ENCODE data around the gene TIMM22. TPM values are rescaled to one million over a fixed set of nuclear protein-coding genes. Genes with fewer than 3 reads are reported as not detected.
A peak's percentile ranks its signal among the peaks of the same experiment; 100 is the strongest.

The TIMM22 gene
- total and polyA plus RNA-seq, 4 donors = 7.2 to 12.2 (median 9.9) TPM

- ATAC-seq (ENCODE audit: insufficient read depth, low FRiP score) = peak; percentile 19
- Histone ChIP-seq H3K9me3 (ENCODE audit: control insufficient read depth in 4 of 4, insufficient read depth in 3 of 4, low read length in 3 of 4) (no peaks in the 10 kb centered on the region), H3K4me3 (no peak overlapping the region), H3K9ac (ENCODE audit: insufficient read depth in 1 of 2, low read length in 2 of 2) (no peak overlapping the region), H3K27ac (ENCODE audit: low read depth in 1 of 2, low read length in 1 of 2) (no peak overlapping the region), H3K4me1 (ENCODE audit: control insufficient read depth in 5 of 5, insufficient read depth in 5 of 5, low read length in 5 of 5) (no peaks in the 10 kb centered on the region), H3K36me3 (ENCODE audit: control insufficient read depth in 4 of 4, insufficient read depth in 4 of 4, low read length in 4 of 4) (no peaks in the 10 kb centered on the region), H3K27me3 (ENCODE audit: control insufficient read depth in 3 of 3, insufficient read depth in 3 of 3, low read length in 2 of 3) (no peaks in the 10 kb centered on the region)
- TF ChIP-seq CTCF (IDR thresholded peaks at IDR 0.05; ENCODE audit: control extremely low read depth, extremely low read depth) = no peak
- 90% methylated on average over 6 of the region's 6 CpGs for WGBS, 2 donors
- no peak for DNase-seq
Measured at GRCh38 chr17:986322-986929, 10.5 kb upstream of the TIMM22 start.

GRCh38 chr17:987931-988330 is 9.0 kb upstream of the TIMM22 start:
- no peaks in the 10 kb centered on the region for H3K9me3 ChIP-seq (ENCODE audit: control insufficient read depth in 4 of 4, insufficient read depth in 3 of 4, low read length in 3 of 4)
- H3K4me3 ChIP-seq = no peak overlapping the region
- WGBS, 2 donors = 94 to 95% methylated on average over 15 of the region's 15 CpGs
- DNase-seq = no peak
- H3K4me1 ChIP-seq (ENCODE audit: control insufficient read depth in 5 of 5, insufficient read depth in 5 of 5, low read length in 5 of 5) = no peaks in the 10 kb centered on the region
- ATAC-seq (ENCODE audit: insufficient read depth, low FRiP score) = no peak
- no peak overlapping the region for H3K9ac ChIP-seq (ENCODE audit: insufficient read depth in 1 of 2, low read length in 2 of 2)
- H3K27ac ChIP-seq (ENCODE audit: low read depth in 1 of 2, low read length in 1 of 2) = no peak overlapping the region
- no peaks in the 10 kb centered on the region for H3K27me3 ChIP-seq (ENCODE audit: control insufficient read depth in 3 of 3, insufficient read depth in 3 of 3, low read length in 2 of 3)
- no peak for TF ChIP-seq CTCF (IDR thresholded peaks at IDR 0.05; ENCODE audit: control extremely low read depth, extremely low read depth)
- no peaks in the 10 kb centered on the region for H3K36me3 ChIP-seq (ENCODE audit: control insufficient read depth in 4 of 4, insufficient read depth in 4 of 4, low read length in 4 of 4)

GRCh38 chr17:988561-988960 is 8.4 kb upstream of the TIMM22 start:
- no peak for DNase-seq
- WGBS, 2 donors = 88 to 91% methylated on average over 11 of the region's 11 CpGs
- no peaks in the 10 kb centered on the region for H3K27me3 ChIP-seq (ENCODE audit: control insufficient read depth in 3 of 3, insufficient read depth in 3 of 3, low read length in 2 of 3)

More at GRCh38 chr17:988561-988960, 8.4 kb upstream of the TIMM22 start:
- no peak overlapping the region for H3K9ac ChIP-seq (ENCODE audit: insufficient read depth in 1 of 2, low read length in 2 of 2)
- no peak for ATAC-seq (ENCODE audit: insufficient read depth, low FRiP score)
- H3K36me3 ChIP-seq (ENCODE audit: control insufficient read depth in 4 of 4, insufficient read depth in 4 of 4, low read length in 4 of 4) = no peaks in the 10 kb centered on the region
- H3K27ac ChIP-seq (ENCODE audit: low read depth in 1 of 2, low read length in 1 of 2) = no peak overlapping the region
- H3K4me3 ChIP-seq = no peak overlapping the region
- H3K9me3 ChIP-seq (ENCODE audit: control insufficient read depth in 4 of 4, insufficient read depth in 3 of 4, low read length in 3 of 4) = no peaks in the 10 kb centered on the region
- H3K4me1 ChIP-seq (ENCODE audit: control insufficient read depth in 5 of 5, insufficient read depth in 5 of 5, low read length in 5 of 5) = no peaks in the 10 kb centered on the region
- TF ChIP-seq CTCF (IDR thresholded peaks at IDR 0.05; ENCODE audit: control extremely low read depth, extremely low read depth) = no peak
